Esophagus squamous epithelium (tissue), 5 donors: ENCODE results near the gene DNAJC1. TPM values are rescaled to one million over a fixed set of nuclear protein-coding genes. Genes with fewer than 3 reads are reported as not detected.

Experiments used
- DNase-seq: peaks from one replicate; lab custom pipeline; 2025; lab: John Stamatoyannopoulos, UW
- H3K27ac ChIP-seq, 4 donors: fragments of 200-600 bp; sonication (generic); one replicate each; pipeline ENCODE4 v1.5.1; 2016 to 2019; ENCODE audit warnings: mild to moderate bottlenecking in 1 of 4
- H3K27me3 ChIP-seq, 4 donors: fragments of 200-600 bp; sonication (generic); 1 replicate in 3 of 4; 2 replicates in 1 of 4; pipeline versions ENCODE4 v1.5.1 to v1.6.0; 2017 to 2021; ENCODE audit warnings: antibody characterized with exemption in 1 of 4
- H3K36me3 ChIP-seq, 3 donors: fragments of 200-600 bp; sonication (generic); one replicate each; pipeline ENCODE4 v1.5.1; 2016 to 2019
- H3K4me1 ChIP-seq, 3 donors: fragments of 200-600 bp; sonication (generic); one replicate each; pipeline ENCODE4 v1.5.1; 2017 to 2019
- H3K4me3 ChIP-seq, 4 donors: fragments of 200-600 bp; sonication (generic); 1 replicate in 3 of 4; 2 replicates in 1 of 4; pipeline ENCODE4 v1.5.1; 2016 to 2019; ENCODE audit warnings: mild to moderate bottlenecking in 2 of 4, moderate library complexity in 1 of 4
- H3K9me3 ChIP-seq, 3 donors: fragments of 200-600 bp; sonication (generic); one replicate each; pipeline ENCODE4 v1.5.1; 2016 to 2019
- CTCF ChIP-seq, 6 experiments: fragments of 450-650 bp in 4 of 6; fragments of 200-600 bp in 2 of 6; sonication (generic) in 2 of 6; IDR thresholded peaks; one replicate each; pipeline ENCODE4 v1.5.1; 2016 to 2019; ENCODE audit warnings: antibody characterized with exemption in 6 of 6, mild to moderate bottlenecking in 4 of 6, moderate library complexity in 4 of 6
- POLR2A ChIP-seq, 4 donors: fragments of 450-650 bp; IDR thresholded peaks; one replicate each; pipeline ENCODE4 v1.6.1; 2017; ENCODE audit warnings: antibody characterized with exemption in 4 of 4, mild to moderate bottlenecking in 4 of 4, moderate library complexity in 3 of 4
- WGBS, 2 donors: methylation state at CpG; one replicate each; pipeline ENCODE4 v1.1.5; 2018; 5-methylcytosine and 5-hydroxymethylcytosine counted together
- intact Hi-C: fragments of 100-400 bp; cut with DNase I; formaldehyde crosslinking; loops from one replicate; pipeline ENCODE4 v1.15.0; 2022
- total RNA-seq, 4 donors: library from RNA; depleted of rRNA; stranded (reverse); fragments of >200 nt; gene quantifications; one replicate each; pipeline ENCODE4 v1.1.0, GENCODE V29; 2016
- donor health status: DM: yes; HTN: yes; CAD: no.

DNAJC1 gene
- total RNA-seq, 4 donors from 2014 or later: 36.1 to 84.8 (median 43.6) TPM

GRCh38 chr10:21899736-21900135 is 103.8 kb downstream of the DNAJC1 start:
- Histone ChIP-seq H3K4me3 (no peak overlapping the region), H3K27ac (no peak overlapping the region), H3K9me3 (no peaks in the 10 kb centered on the region), H3K4me1 (no peaks in the 10 kb centered on the region), H3K27me3 (no peaks in the 10 kb centered on the region), H3K36me3 (peaks cover 0 to 41% (median 0%) of the 10 kb centered on the region in 3 donors)
- no peak for DNase-seq
- WGBS, 2 donors: 70 to 74% methylated on average over 2 of the region's 5 CpGs
- intact Hi-C loops: no loop called here
- TF ChIP-seq POLR2A (IDR thresholded peaks at IDR 0.05): no peak
- TF ChIP-seq CTCF (IDR thresholded peaks at IDR 0.05): no peak

GRCh38 chr10:21895932-21896331 is 107.6 kb downstream of the DNAJC1 start:
- Histone ChIP-seq H3K4me3 (no peak overlapping the region), H3K4me1 (no peaks in the 10 kb centered on the region), H3K27ac (no peak overlapping the region), H3K27me3 (no peaks in the 10 kb centered on the region), H3K9me3 (peaks cover 0 to 14% (median 0%) of the 10 kb centered on the region in 3 donors), H3K36me3 (peaks cover 0 to 47% (median 0%) of the 10 kb centered on the region in 3 donors)
- no peak for TF ChIP-seq CTCF (IDR thresholded peaks at IDR 0.05)
- no peak for TF ChIP-seq POLR2A (IDR thresholded peaks at IDR 0.05)
- no peak for DNase-seq
- intact Hi-C loops: no loop called here
- WGBS, 2 donors: 100% methylated on average over 1 of the region's 1 CpG

- no peak overlapping the region for H3K4me3 ChIP-seq
- H3K4me1 ChIP-seq: no peaks in the 10 kb centered on the region
- no peaks in the 10 kb centered on the region for H3K27me3 ChIP-seq
- no peak for DNase-seq
- no peak overlapping the region for H3K27ac ChIP-seq
- H3K36me3 ChIP-seq: peaks cover 0 to 55% (median 0%) of the 10 kb centered on the region in 3 donors
- intact Hi-C loops: no loop called here
- 85 to 90% methylated on average over 4 of the region's 4 CpGs for WGBS, 2 donors
- TF ChIP-seq POLR2A (IDR thresholded peaks at IDR 0.05) (no peak), CTCF (IDR thresholded peaks at IDR 0.05) (no peak)
- H3K9me3 ChIP-seq: peaks cover 0 to 14% (median 0%) of the 10 kb centered on the region in 3 donors
Observed at GRCh38 chr10:21894648-21895342, 108.7 kb downstream of the DNAJC1 start.

GRCh38 chr10:21891439-21891838 is 112.1 kb downstream of the DNAJC1 start:
- H3K4me3 ChIP-seq: no peak overlapping the region
- DNase-seq: no peak
- H3K27me3 ChIP-seq: no peaks in the 10 kb centered on the region
- no peaks in the 10 kb centered on the region for H3K4me1 ChIP-seq
- intact Hi-C loops: no loop called here
- no peak overlapping the region for H3K27ac ChIP-seq
- peaks cover 0 to 42% (median 0%) of the 10 kb centered on the region in 3 donors for H3K36me3 ChIP-seq
- no peak for TF ChIP-seq POLR2A (IDR thresholded peaks at IDR 0.05)
- no peak for TF ChIP-seq CTCF (IDR thresholded peaks at IDR 0.05)
- 85 to 88% methylated on average over 3 of the region's 3 CpGs for whole genome bisulfite sequencing, 2 donors
- peaks cover 0 to 14% (median 0%) of the 10 kb centered on the region in 3 donors for H3K9me3 ChIP-seq

- TF ChIP-seq POLR2A (IDR thresholded peaks at IDR 0.05): no peak
- TF ChIP-seq CTCF (IDR thresholded peaks at IDR 0.05): no peak
- WGBS, 2 donors: 81 to 94% methylated on average over 1 to 2 of the region's 2 CpGs
Observed at GRCh38 chr10:21889477-21890275, 113.9 kb downstream of the DNAJC1 start.

More at GRCh38 chr10:21889477-21890275, 113.9 kb downstream of the DNAJC1 start:
- Histone ChIP-seq H3K36me3 (peaks cover 0 to 31% (median 0%) of the 10 kb centered on the region in 3 donors), H3K4me1 (no peaks in the 10 kb centered on the region), H3K27ac (no peak overlapping the region), H3K4me3 (no peak overlapping the region), H3K9me3 (peaks cover 0 to 14% (median 0%) of the 10 kb centered on the region in 3 donors), H3K27me3 (no peaks in the 10 kb centered on the region)
- no peak for DNase-seq
- intact Hi-C loops: no loop called here
